HUES6 (cell line): ENCODE data around the gene CHST9.
A peak's percentile ranks its signal among the peaks of the same experiment; 100 is the strongest.

Experiments used
- H3K27ac ChIP-seq: 2 replicates; pipeline ENCODE4 v1.7.0; 2013; ENCODE audit warnings: low read depth, mild to moderate bottlenecking, low read length, inconsistent platforms
- H3K27me3 ChIP-seq: 2 replicates; pipeline ENCODE4 v1.6.1; 2013; ENCODE audit warnings: low read length; ENCODE audit not compliant: control insufficient read depth, insufficient read depth
- H3K36me3 ChIP-seq: 2 replicates; pipeline ENCODE4 v1.6.1; 2013; ENCODE audit warnings: low read length; ENCODE audit not compliant: control insufficient read depth, insufficient read depth
- H3K4me1 ChIP-seq: 2 replicates; pipeline ENCODE4 v1.6.1; 2013; ENCODE audit warnings: low read length; ENCODE audit not compliant: control insufficient read depth, insufficient read depth
- H3K4me3 ChIP-seq: 2 replicates; pipeline ENCODE4 v1.5.1; 2013; ENCODE audit warnings: low read depth, low read length
- H3K9ac ChIP-seq: one replicate; pipeline ENCODE4 v1.6.1; 2013; ENCODE audit warnings: mild to moderate bottlenecking, low read length
- H3K9me3 ChIP-seq: 2 replicates; pipeline ENCODE4 v1.6.1; 2013; ENCODE audit warnings: low read depth, low read length; ENCODE audit not compliant: control insufficient read depth, insufficient read depth

Gene CHST9

DNA sequence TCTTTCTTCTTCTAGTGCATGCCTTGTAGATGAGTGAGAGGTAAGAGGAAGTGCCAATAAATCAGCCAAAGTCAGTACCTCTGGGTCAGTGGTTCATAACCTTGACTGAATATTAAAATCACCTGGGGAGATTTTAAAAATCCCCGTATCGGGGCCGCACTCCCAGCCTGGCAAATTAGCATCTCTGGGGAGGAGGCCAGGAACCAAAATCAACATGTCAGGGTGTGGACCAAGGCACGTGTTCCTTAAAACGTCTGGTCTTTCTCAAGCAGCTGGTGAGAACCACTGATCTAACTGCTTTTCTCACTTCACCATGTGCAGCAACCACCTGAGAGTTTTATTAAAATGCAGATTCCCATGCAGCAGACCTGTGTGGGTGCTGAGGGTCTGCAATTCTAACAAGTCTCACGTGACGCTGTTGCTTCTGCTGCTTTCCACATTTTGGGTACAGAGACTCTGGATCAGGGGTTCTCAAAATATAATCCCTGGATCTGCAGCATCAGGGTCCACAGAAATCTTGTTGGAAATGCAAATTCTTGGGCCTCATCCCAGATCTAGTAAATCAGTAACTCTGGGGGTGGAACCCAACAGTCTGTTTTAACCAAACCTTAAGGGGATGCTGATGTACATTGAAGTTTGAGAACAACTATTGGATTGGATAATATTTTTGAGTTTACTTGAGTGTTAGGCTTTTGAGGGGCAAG is 49.5 kb downstream of the CHST9 start:
- Histone ChIP-seq H3K27ac (no peak overlapping the region), H3K9me3 (no peaks in the 10 kb centered on the region), H3K9ac (no peak overlapping the region), H3K4me1 (peaks cover 9% of the 10 kb centered on the region; the same call in 1 of the 2 replicates), H3K4me3 (no peak overlapping the region), H3K36me3 (no peaks in the 10 kb centered on the region), H3K27me3 (no peaks in the 10 kb centered on the region)

DNA sequence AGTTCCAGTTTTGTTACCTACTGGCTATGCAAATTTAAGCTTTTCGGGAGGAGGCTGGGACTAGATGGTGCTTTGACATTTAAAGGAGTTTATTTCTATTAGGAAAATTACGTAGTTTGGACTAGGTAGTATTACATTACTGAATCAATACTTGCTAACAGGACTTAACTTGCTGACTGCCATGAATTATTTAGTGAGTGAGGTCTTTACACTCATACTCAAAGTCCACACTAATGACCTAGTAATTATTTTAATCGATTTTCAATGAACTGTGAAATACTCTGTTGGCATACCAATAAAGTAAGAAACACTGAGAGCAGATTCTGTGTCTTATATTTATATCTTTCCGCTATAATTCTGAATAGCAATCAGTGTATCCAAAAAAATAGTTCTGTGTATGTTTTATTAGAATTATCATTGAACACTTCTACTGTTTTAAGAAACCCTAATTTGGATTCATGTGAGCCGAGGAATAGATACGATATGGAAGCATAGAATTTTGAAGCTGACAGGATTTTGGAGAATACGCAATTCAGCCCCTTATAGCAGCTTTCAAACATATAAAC is 55.0 kb downstream of the CHST9 start:
- Histone ChIP-seq H3K27ac (no peak overlapping the region), H3K9ac (no peak overlapping the region), H3K4me3 (no peak overlapping the region), H3K27me3 (no peaks in the 10 kb centered on the region), H3K4me1 (peaks cover 20% of the 10 kb centered on the region), H3K9me3 (no peaks in the 10 kb centered on the region), H3K36me3 (no peaks in the 10 kb centered on the region)

DNA sequence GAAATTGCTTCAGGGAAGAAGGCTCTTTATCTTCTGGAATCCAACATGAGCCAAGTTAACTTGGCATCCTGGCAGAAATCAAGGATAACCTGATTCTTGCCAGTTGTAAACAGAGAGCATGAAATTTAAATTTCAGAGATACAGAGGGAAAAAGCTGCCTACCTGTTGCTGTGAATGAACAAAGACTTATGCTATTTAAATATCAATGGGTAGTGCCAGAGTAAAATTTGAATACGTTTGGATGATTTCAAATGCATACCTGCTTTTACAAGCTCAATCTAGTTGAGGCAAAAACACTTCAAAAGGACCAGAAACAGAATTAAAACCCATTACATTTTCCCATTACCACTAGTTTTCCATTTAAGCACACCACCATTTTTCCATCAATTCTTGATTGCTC is 60.9 kb downstream of the CHST9 start:
- peak overlapping the region; percentile 16; the same call in 1 of the 2 replicates for H3K4me3 ChIP-seq
- H3K4me1 ChIP-seq = peaks cover 38% of the 10 kb centered on the region
- no peaks in the 10 kb centered on the region for H3K9me3 ChIP-seq
- no peaks in the 10 kb centered on the region for H3K27me3 ChIP-seq
- no peak overlapping the region for H3K9ac ChIP-seq
- no peaks in the 10 kb centered on the region for H3K36me3 ChIP-seq
- H3K27ac ChIP-seq = peak overlapping the region; percentile 82

DNA sequence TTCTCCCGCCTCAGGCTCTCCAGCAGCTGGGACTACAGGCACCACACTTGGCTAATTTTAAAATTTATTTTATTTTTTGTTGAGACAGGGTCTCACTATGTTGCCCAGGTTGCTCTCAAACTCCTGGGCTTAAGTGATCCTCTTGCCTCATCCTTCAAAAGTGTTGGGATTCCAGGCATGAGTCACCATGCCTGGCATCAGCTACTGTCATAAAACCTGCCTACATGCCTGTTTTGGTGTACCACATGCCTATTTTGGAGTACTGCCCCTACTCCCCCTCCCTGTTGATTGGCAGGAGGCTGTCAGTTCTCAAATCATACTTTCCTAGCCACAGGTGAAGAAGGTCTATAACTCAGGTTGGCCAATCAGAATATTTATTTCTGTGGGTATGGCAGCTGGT is 64.0 kb downstream of the CHST9 start:
- Histone ChIP-seq H3K9ac (no peak overlapping the region), H3K4me1 (peaks cover 38% of the 10 kb centered on the region), H3K27me3 (no peaks in the 10 kb centered on the region), H3K9me3 (no peaks in the 10 kb centered on the region), H3K27ac (no peak overlapping the region), H3K4me3 (no peak overlapping the region), H3K36me3 (no peaks in the 10 kb centered on the region)

DNA sequence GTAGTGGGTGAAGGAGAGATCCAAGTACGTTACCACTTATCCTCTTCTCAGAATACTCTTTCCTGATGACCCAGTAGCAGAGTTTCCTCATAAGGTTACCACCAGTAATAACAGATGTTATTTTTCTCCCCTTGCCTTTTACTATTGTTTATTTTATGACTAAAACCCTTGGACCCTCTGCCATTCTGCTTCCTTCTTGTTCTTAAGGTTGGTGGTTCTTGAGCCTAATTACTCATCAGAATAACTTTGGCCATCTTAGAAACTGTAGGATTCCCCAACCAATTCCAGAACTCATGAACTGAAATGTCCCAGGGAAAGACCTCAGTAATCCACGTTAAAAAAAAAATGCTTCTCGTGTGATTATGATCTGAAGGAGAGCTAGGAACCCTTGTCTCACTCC is 64.9 kb downstream of the CHST9 start:
- H3K9ac ChIP-seq = no peak overlapping the region
- no peak overlapping the region for H3K4me3 ChIP-seq
- H3K27me3 ChIP-seq = no peaks in the 10 kb centered on the region
- H3K4me1 ChIP-seq = peaks cover 31% of the 10 kb centered on the region
- no peak overlapping the region for H3K27ac ChIP-seq
- H3K9me3 ChIP-seq = no peaks in the 10 kb centered on the region
- H3K36me3 ChIP-seq = no peaks in the 10 kb centered on the region

DNA sequence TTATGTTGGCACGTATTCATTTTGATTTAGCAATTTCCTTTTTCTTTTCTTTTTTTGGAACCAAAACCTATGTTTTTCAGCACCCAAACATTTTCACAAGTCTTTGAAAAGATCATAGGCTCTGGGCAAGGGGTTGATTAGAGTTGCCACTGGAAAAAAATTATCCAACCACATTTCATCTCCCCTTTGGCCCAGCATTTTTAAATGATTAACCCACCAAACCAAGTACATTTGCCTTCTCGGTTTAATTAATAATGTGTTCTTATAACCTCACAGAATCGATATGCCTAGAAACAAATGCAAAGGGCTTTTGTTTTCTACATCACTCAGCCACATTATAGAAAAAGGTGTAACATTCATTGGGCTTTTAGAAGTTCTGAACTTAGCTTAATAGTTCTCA is 66.1 kb downstream of the CHST9 start:
- H3K4me1 ChIP-seq = peaks cover 18% of the 10 kb centered on the region
- no peaks in the 10 kb centered on the region for H3K36me3 ChIP-seq
- H3K27ac ChIP-seq = no peak overlapping the region
- no peak overlapping the region for H3K4me3 ChIP-seq
- 0 out of 2 replicates have a peak, but pooled peaks cover under 1% of the 10 kb centered on the region for H3K9me3 ChIP-seq
- no peaks in the 10 kb centered on the region for H3K27me3 ChIP-seq
- H3K9ac ChIP-seq = no peak overlapping the region

DNA sequence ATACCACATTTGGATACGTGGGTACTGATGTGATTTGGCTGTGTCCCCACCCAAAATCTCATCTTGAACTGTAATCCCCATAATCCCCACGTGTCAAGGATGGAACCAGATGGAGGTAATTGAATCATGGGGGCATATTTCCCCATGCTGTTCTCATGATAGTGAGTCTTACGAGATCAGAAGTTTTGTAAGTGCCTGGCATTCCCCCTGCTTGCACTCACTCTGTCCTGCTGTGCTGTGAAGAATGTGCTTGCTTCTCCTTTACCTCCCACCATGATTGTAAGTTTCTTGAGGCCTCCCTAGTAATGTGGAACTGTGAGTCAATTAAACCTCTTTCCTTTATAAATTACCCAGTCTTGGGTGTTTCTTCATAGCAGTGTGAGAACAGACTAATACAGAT is 70.3 kb downstream of the CHST9 start:
- no peak overlapping the region for H3K27ac ChIP-seq
- peaks cover 10% of the 10 kb centered on the region; the same call in 1 of the 2 replicates for H3K9me3 ChIP-seq
- H3K4me3 ChIP-seq = no peak overlapping the region
- peaks cover 3% of the 10 kb centered on the region; the same call in 1 of the 2 replicates for H3K36me3 ChIP-seq
- H3K9ac ChIP-seq = no peak overlapping the region
- H3K27me3 ChIP-seq = no peaks in the 10 kb centered on the region
- H3K4me1 ChIP-seq = peaks cover 8% of the 10 kb centered on the region

DNA sequence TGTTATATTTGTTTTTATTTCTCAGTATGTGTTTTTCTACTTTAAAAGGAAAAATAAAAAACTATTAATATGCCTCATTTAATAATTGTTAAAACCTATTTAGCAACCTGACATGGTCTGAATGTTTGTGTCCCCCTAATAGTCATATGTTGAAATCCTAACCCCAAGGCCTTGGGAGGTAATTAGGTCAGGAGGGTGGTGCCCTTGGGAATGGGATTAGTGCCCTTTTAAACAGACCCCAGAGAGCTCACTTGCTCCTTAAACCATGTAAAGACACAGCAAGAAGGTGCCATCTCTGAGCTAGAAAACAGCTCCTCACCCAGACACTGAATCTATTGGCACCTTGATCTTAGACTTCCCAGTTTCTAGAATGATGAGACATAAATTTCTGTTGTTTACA is 71.8 kb downstream of the CHST9 start:
- H3K9ac ChIP-seq = no peak overlapping the region
- H3K9me3 ChIP-seq = peaks cover 10% of the 10 kb centered on the region; the same call in 1 of the 2 replicates
- no peak overlapping the region for H3K4me3 ChIP-seq
- H3K36me3 ChIP-seq = peaks cover 3% of the 10 kb centered on the region; the same call in 1 of the 2 replicates
- no peaks in the 10 kb centered on the region for H3K27me3 ChIP-seq
- no peak overlapping the region for H3K27ac ChIP-seq
- H3K4me1 ChIP-seq = no peaks in the 10 kb centered on the region

DNA sequence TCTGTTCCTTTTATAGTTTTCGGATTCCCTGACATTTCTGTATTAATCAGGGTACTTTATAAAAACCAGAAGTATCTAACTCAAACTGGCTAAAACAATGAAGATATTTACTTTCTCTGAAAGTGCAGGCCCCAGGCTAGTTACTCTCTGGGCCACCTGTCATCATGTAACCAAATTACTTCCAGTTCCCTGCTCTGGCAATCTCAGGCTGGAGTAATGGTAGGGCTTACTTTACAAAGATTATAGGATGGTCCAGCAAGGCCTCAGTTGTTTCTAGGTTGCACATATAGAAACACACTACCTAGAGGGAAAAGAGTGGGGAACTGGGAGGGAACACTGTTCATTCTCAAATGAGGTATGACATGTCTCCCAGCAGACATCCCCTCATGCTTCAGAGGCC is 74.8 kb downstream of the CHST9 start:
- Histone ChIP-seq H3K27me3 (no peaks in the 10 kb centered on the region), H3K9me3 (peaks cover 10% of the 10 kb centered on the region; the same call in 1 of the 2 replicates), H3K9ac (no peak overlapping the region), H3K27ac (no peak overlapping the region), H3K36me3 (peaks cover 3% of the 10 kb centered on the region; the same call in 1 of the 2 replicates), H3K4me1 (no peaks in the 10 kb centered on the region), H3K4me3 (no peak overlapping the region)

DNA sequence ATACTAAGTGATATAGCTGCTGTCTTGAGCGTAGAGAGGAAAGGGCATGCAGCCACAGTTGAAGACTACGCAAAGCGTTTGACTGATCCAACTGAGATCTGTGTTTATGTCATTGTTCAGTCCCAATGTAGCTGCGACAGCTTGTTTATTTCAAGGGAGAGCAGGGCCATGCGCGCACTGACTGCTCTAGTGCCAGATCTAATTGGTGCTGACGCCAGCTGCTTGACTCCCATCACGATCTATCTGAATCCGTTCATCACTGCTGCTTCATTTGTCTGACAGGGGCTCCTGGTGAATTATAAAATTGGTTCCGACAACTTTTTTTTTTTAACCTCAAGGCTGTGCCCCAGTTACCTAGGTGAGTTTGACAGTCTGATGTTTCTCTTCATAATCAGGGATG is 75.7 kb downstream of the CHST9 start:
- Histone ChIP-seq H3K27ac (no peak overlapping the region), H3K27me3 (no peaks in the 10 kb centered on the region), H3K36me3 (peaks cover 3% of the 10 kb centered on the region; the same call in 1 of the 2 replicates), H3K4me1 (no peaks in the 10 kb centered on the region), H3K4me3 (no peak overlapping the region), H3K9me3 (peaks cover 10% of the 10 kb centered on the region; the same call in 1 of the 2 replicates), H3K9ac (no peak overlapping the region)

DNA sequence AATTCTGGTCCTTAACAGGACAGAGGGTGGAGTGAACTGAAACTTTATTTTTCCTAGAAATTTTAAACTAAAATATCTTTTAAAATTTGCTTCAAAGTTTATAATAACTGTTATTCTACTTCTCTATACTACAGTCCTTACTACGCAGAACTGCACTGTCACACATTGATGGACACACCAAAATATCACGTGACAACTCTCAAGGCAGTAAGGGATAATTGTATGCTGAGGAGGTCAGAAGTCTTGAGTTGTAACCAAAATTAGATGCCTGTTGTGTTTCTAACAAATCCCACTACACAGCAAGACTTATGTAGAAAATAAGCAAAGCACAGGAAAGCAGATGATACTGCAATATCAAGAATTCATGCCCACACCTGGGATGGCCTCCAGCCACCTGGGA is 76.3 kb downstream of the CHST9 start:
- Histone ChIP-seq H3K36me3 (peaks cover 3% of the 10 kb centered on the region; the same call in 1 of the 2 replicates), H3K27ac (no peak overlapping the region), H3K9ac (no peak overlapping the region), H3K9me3 (peaks cover 8% of the 10 kb centered on the region; the same call in 1 of the 2 replicates), H3K4me3 (no peak overlapping the region), H3K4me1 (no peaks in the 10 kb centered on the region), H3K27me3 (no peaks in the 10 kb centered on the region)
